Stimulated activated CD4-positive, alpha-beta T cell treated with anti-CD3 and anti-CD28 coated beads, Interleukin-2, amount 100 ng/mL, for 4 hours (primary cell): Measurements from ENCODE around the gene BLOC1S5.
"Not testable (repeated sequence)": the region's sequence is repeated elsewhere in the genome, so short reads cannot be mapped to it uniquely, and the experiment has no call there.

Experiments used
- DNase-seq: peaks from one replicate; pipeline ENCODE4 v3.0.0-alpha.2; 2020; ENCODE audit warnings: low read depth

Gene BLOC1S5

DNA sequence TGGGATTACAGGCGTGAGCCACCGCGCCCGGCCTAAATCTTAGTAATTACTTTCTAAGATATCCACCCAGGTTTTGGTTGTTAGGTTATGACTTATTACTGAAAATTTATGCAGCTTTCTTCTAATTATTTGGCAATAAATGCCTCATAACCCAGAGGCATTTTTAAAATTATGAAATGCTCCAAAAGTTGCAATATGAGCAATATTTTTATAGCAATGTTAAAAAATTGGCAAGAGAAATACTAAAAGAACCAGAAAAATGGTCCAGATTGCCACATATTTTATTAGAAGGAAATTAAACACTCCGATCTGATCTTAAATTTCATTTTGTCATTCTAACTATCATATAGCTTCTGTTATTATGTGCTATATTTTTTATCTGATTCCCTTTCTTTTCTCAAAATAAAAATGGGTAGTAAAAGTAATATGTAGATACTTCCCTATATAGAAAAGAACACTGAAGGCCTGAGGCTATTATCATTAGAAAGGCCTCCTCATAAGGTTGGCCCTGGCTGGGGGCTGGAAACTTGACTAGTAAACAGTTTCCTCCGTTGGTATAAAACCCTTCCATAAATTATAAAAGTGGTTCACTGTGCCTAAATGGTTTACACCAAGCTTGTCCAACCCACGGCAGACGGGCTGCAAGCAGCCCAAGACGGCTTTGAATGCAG lies 22.1 kb downstream of the BLOC1S5 start:
- DNase-seq, result no peak

DNA sequence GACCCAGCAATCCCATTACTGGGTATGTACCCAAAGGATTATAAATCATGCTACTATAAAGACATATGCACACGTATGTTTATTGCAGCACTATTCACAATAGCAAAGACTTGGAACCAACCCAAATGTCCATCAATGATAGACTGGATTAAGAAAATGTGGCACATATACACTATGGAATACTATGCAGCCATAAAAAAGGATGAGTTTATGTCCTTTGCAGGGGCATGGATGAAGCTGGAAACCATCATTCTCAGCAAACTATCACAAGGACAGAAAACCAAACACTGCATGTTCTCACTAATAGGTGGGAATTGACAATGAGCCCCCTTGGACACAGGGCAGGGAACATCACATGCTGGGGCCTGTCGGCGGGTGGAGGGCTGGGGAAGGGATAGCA lies 30.1 kb downstream of the BLOC1S5 start:
- not testable (repeated sequence) for DNase-seq

DNA sequence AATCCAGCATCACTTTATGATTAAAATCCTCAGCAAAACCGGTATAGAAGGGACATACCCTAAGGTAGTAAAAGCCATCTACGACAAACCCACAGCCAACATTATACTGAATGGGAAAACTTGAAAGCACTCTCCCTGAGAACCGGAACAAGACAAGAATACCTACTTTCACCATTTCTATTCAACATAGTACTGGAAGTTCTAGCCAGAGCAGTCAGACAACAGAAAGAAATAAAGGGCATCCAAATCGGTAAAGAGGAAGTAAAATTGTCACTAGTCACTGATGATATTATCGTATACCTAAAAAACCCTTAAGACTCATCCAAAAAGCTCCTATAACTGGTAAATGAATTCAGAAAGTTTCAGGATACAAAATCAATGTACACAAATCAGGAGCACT lies 33.3 kb downstream of the BLOC1S5 start:
- DNase-seq, result no peak

DNA sequence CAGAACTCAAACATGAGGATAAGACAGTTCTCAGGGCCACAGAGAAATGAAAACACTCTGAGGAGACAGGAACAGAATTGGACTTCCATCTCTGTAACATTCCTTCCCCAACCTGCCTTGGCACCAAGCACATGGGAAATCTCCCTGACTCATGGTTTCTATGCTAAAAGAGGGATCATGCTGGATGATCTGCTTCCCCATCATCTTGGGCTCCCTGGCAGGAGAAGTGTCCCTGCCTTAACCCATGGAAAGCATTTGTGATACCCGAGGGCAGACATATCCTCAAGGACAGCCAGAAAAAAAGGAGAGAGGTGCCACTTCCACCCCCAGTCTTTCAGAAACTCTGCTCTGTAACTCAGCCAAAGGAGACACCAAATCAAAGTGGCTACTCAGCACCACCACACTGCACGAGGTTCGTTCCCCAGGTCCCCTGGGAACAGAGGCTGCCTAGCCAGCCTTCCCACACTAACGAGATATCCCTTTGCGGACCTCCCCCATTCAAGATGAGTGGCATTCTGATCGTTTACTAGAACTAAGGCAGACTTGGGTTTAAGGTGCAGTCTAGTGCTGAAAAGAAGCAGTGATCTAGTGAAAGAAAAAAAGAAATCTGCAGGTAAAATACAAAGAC lies 34.8 kb downstream of the BLOC1S5 start:
- no peak for DNase-seq

DNA sequence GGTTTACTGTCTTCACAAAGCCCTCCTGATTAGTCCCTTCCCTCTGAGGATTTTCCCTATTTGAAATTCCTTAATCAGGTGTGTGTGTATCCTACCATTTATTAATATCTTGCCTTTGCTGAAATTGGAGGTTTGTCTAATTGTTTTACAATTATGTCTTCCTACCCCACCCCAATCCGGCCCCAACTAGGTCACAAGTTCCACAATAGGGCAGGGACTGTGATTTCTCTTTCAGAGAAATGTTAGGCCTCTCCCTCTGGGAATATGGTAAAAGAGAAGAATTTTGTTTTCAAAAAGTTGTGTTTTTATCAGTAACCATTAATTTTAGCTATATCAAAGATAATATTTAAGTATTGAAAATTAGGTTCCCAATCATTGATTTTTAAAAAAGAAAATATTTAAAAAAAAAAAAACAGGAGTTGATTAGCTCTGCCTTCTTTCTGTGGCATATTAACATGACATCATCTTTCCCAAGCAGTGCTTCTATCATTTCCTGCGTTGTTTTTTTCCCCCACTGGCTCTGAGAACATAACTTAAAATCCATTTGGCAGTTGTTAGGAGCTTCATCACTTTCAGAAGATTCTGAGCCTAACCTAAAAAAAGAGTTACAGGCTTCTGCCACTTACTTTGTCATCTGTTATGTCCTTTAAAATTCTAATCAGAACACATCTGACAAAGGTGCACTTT lies 36.1 kb downstream of the BLOC1S5 start:
- no peak for DNase-seq

DNA sequence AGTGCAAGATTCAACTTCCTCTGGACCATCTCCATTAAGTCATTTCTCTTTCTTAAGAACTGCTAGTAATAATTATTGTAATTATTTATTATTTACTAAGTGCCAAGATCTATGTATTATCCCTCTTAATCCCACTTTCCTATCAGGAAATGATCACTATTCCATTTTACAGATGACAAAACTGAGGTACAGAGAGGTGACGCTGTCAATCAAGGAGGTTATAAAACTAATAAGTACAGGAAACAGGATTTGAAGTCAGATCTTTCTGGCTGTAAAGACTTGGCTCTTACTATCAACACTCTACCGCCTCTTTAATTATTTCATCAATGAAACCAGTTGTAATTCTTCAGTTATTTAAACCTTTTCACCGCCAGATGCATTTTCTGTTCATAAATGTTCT lies 37.4 kb downstream of the BLOC1S5 start:
- DNase-seq, result no peak

DNA sequence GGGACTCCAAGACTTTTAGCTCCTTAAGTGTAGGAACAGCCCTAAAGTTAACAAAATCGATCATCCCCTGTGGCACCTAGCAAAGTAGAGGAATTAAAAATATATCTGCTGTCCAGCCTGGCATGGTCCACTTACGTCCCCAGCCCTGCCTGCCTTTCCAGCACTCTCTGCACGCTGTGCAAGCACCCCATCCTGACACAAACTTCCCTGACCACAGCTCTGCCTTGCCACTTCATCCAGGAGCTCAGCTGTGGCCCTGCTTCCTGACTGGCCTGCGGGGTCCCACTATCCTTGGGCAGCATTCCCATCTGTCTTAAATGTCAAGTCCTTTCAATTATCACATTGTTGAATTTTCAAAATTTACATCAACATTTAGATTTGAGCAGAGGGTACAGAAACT lies 39.0 kb downstream of the BLOC1S5 start:
- DNase-seq, result no peak

DNA sequence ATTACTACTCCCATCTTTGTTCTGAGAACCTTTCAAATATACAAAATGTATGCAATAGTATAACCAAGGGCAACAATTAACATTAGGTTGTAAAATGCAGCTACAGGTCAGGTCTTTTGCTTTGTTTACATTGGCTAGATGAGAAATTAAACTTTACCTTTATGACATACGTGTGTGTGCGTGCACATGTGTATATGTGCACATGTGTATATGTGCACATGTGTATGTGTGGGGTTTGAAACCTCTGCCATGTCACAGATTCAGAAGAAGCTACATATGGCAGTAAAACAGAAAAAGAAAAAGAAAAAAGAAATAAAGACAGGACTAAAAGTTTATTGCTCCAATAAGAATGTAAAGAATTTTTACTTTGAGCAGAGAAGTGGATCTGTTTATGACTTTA lies 40.6 kb downstream of the BLOC1S5 start:
- DNase-seq, result no peak

DNA sequence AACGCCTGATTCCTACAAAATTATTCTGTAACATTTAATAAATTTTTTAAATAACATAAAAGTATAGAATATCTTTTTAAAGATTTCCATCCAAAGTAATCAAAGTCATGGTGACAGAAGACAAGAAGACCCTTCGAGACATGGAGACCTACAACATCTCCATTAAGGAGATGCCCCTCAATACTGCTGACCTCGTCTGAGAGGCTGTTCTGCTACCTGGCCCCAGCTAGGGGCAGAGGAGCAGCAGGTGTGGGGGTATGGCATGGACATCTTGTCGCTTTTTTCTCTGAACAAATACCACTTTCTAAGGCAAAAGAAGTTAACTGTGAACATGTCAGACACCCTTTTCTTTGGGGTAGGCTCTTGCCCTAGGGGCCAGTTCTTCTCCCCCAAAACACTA lies 44.1 kb downstream of the BLOC1S5 start:
- no peak for DNase-seq

DNA sequence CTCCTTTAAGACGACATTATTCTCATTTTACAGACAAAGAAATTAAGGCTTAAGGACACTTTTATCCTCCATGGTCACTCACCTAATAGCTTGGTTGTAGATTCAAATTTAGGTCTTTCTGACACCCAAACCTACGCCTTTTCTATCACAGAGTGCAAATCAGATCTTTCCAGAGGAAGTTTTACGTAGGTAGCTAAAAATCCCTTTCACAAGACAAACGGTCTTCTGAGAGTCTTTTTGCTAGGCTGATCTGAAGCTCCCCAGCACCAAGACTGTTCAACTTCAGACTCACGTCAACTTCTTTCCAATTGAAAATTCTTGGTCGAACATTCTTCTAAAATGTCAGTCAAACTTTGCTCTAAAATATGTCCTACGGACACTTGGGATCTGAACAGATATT lies 46.5 kb downstream of the BLOC1S5 start:
- no peak for DNase-seq

DNA sequence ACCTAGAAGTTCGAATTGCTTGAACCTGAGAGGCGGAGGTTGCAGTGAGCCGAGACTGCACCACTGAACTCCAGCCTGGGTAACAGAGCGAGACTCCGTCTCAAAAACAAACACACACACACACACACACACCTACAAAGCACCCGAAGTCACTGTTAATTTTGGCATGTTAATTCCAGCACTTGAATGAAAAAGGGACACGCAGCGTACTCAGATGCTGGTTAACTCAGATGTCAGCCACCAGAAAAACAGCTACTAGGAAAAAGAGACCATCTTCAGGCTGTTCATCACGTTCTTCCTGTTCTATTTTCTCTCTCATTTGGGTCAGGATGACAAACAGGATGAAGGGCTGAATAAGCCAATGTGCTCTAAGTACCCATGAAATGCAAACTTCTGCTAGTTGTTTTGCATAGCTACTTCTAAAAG lies 46.9 kb downstream of the BLOC1S5 start:
- no peak for DNase-seq

DNA sequence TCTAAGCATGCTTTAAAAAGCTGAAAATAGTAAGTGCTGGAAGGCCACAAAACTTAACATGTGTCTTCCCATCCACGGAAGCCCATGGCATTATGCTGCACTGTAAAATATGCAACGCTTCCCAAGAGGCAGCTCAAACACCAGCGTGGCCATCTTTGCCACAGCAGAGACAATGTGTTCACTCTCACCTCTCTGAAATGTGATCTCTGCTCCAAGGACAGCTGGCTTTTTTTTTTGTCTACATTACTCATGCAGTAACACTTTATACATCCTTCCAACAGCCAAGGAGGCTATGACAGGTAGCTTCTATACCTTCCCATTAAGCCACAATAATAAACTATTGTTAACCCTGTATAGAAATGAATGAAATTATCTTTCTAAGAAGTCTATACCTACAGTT lies 49.2 kb downstream of the BLOC1S5 start:
- DNase-seq, result no peak

DNA sequence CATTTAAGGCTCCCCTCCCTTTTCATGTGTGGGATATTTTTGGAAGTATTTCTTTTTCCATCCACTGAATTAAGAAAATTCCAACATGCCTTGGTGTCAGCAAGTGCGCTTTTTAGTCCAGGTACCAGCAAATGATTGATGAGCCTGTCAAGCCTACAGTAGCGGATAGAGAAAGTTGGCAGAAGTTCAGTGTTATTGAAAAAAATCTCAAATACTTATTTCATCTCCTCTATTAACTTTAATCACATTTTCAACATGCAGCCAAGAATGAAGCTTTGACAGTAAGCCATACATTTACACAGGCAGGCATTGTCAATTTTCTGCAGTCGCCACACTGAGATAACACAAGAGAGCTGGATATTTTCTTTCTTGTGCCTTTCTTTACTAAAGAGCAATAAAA lies 50.4 kb downstream of the BLOC1S5 start:
- no peak for DNase-seq

DNA sequence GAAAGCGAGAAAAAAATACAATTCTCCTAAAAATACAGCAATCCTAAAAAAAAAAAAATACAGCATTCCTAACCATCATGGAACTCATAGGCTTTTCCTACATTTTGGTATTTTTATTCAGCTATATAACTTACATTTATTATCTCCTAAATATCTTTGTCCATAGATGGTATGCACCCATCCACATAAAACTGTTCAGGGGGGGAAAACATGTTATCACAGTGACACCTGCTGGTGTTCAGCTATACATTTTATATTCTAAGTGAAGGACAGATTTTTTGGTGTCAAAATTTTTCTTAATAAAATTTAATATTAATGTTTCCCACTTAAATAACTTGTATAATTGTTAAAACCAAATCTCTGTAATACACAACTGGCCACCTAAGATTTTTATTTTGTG lies 58.0 kb downstream of the BLOC1S5 start:
- no peak for DNase-seq

DNA sequence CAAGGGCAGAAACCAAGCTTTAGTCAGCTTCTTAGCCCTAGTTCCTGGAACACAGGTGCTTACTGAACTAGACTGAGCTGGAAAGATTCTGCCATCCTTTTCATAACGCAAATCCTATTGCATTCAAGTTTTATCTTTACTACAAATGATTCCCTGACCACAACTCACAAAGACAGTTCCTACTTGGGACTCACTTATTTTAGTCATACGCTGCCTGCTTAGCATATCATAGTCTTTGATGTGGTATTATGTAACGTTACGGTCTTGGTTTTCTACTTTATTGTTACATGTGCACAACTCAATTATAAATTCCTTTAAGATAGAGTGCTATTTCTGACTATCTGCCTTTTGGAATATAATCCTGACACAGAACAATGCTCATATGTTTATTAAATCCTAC lies 59.1 kb downstream of the BLOC1S5 start:
- no peak for DNase-seq

DNA sequence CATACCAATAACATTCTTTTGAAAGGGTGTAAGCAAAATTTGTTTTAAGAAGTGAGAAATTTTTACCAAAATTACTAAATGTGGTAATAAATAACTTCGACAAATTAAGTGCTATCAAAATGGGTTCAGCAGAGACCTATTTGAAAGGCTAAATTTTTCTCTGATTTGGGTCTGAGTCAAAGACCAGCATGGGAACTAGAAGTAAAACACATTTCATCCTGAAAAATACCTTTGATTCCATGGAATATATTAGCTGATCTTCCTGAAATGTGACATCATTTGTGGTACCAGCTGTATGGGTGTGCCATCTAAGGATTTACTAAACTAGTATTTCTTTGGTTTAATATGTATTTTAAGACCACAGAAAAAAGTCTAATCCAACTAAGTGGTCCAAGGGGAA lies 63.6 kb downstream of the BLOC1S5 start:
- no peak for DNase-seq

DNA sequence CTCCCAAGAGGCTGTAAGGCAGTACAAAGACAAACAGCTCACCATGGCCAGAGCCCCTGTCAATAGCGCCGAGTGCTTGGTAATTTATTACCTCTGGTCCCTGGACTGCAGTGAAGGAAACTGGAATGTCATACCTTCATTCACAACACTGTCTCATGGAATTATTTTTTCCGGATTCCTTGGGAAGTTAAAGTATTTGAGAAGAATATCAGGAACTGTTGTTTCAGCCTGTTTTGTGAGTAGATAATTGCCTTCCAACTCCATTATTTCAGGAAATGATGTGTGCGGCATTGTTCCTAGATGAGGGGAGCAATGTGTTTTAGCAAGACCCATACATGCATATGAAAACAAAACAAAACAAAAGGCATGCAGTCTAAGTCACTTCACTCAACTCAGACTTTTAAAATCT lies 64.0 kb downstream of the BLOC1S5 start:
- DNase-seq, result no peak

DNA sequence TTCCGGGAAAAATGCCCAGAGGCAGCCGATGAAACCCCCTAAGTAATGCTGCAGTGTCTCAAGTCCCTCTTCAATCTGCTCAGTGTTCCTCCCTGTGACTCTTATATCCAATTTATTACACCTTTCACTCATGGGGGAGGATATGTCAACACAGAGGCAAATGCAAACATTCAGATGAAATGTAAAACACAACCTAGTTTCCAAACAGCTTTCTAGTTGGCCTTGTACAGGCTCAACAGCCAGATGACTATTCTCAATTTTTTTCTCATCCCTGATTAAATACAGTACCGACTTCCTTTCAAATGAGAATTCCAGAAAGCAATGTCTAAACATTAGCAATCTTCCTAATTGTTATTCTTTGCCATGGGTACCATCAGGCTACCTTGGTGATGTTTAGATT lies 65.0 kb downstream of the BLOC1S5 start:
- no peak for DNase-seq

DNA sequence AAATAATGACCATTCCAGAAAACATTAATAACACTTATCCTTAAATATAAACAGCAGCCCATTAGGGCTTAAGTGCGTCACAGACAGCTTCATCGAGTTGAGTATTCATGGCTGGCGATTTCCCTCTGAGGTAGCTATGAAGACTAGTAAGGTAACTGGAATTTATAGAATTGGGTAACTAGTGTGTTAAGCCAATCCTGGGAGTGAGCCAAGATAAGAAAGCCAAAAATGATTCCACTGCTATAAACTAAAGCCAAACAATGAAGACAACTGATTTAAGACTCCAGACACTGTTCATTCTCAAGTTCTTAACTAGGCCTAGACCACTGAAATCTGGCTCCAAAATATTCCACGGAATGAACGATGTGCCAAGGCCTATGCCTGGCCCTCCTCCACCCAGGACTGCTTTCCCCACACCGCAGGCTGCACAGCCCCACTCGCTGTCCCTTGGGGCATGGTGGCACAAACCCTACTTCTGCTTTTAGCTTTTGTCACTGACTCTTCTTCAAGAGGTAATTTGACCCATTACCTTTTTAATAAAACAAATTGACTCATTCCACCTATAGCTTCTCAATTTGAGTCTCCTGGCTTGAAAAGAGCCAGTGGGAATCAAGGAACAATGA lies 66.0 kb downstream of the BLOC1S5 start:
- no peak for DNase-seq

DNA sequence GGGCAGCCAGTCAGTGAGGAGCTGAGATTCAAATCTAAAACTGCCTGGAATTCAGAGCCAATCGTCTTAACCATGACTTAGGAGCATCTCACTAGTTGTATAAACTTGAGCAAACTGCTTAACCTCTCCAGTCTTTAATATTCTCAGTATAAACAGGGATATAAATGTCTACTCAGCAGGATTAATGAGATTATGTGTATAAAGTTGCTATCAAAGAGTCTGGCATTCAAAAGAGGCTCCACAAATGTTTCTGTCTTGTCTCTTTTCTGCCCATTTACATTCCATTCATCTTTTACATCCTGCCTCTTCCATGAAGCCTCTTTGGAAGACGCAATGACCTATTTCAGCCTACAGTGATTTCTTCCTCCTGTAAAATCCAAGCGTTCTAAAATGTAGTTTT lies 66.9 kb downstream of the BLOC1S5 start:
- DNase-seq, result no peak

DNA sequence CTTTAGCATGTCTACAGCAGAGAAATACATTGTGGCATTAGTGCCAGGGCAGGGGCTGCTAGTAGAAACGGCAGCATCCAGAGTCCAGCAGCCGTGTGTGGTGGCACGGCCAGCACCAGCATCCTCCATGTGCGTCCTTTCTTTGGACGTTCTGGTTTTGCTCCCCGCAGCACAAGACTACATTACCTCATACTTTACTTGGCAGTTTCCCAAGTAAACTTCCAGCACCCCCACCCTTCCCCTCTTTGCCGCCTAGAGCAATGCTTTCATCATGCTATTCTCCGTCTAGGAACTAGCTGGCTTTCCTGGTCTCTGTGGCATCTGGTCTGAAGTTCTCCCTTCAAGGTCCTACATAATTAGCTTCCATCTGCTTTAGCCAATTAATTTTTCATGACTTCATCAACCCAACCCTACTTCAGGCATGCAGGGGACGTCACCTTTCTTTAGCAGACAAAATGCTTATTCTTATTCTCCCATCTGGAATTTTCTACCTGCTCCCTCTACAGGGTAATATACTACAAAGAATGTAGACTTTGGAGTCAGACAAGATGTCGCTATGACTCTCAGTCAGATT lies 67.6 kb downstream of the BLOC1S5 start:
- DNase-seq, result no peak

DNA sequence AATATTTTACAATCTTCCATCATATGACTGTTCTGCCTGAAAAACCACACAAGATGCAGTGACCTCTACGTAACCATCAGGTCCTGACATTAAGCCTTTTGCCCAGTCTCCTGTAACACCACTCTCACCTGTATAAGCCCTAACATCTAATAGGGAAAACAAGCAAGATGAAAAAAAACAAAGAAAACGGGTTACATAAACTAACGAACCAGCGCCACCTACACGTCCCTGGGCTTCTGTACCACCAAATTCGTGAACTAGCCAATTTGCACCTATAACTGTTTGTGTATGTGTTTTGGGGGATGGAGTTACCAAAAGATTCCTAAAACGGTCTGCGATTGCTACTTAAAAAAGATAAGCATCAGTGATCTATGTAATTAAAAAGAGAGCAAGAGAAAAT lies 70.2 kb downstream of the BLOC1S5 start:
- DNase-seq, result no peak

DNA sequence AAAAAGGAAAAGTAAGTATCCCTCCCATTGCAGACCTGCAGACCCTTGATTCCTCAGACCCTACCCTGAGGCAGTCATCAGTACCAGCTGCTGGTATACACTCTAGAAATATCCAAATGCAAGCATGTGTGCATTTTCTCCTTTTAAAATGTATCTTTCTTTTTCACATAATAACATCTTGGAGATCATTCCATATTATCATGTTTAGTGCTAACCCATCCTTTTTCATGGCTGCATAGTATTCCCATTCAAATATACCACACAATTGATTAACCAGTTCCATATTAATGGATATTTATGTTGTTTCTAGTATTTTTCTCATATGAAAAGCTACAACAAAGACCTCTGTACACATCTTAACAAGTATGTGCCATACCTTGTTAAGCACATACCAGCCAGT lies 70.8 kb downstream of the BLOC1S5 start:
- no peak for DNase-seq
